ENCODE results near the gene PDSS2.
"Not testable (repeated sequence)": the region's sequence is repeated elsewhere in the genome, so short reads cannot be mapped to it uniquely, and the experiment has no call there.

Gene PDSS2

DNA sequence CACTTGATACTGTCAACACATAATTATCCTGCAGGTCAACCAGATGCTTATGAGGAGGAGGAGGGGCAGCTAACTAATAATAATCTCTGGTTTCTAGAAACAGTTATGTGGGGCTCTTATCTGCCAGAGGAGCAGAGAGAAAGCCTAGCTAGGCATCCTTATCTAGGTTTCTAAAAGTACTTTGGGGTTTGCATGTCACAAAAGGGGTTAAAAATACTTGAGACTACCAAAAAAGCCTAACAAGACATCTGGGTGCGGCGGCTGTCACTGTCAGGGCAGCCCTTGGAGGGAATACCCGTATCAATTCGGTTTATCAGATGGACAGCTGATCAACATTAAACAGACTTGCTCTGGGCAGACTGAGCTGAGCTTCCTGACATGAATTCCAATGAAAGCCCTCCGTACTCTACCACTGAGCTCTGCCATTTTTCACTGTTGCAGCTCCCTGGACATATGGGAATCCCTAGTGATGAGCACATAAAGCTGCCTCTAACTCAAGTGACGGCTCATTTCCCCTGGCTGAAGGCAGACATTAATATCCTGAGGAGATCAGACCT, 166.6 kb downstream of the PDSS2 start:
- TF ChIP-seq, protein P1, sequence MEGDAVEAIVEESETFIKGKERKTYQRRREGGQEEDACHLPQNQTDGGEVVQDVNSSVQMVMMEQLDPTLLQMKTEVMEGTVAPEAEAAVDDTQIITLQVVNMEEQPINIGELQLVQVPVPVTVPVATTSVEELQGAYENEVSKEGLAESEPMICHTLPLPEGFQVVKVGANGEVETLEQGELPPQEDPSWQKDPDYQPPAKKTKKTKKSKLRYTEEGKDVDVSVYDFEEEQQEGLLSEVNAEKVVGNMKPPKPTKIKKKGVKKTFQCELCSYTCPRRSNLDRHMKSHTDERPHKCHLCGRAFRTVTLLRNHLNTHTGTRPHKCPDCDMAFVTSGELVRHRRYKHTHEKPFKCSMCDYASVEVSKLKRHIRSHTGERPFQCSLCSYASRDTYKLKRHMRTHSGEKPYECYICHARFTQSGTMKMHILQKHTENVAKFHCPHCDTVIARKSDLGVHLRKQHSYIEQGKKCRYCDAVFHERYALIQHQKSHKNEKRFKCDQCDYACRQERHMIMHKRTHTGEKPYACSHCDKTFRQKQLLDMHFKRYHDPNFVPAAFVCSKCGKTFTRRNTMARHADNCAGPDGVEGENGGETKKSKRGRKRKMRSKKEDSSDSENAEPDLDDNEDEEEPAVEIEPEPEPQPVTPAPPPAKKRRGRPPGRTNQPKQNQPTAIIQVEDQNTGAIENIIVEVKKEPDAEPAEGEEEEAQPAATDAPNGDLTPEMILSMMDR (IDR thresholded peaks at IDR 0.05; ENCODE audit: borderline replicate concordance, control extremely low read depth, extremely low read depth, insufficient read depth, missing control alignments) = no peak
- no peak for DNase-seq (ENCODE audit: low spot score)
- in situ Hi-C loops (cut with MboI; ENCODE audit: low sequenced_read_pairs, unreplicated experiment) = no loop called here

DNA sequence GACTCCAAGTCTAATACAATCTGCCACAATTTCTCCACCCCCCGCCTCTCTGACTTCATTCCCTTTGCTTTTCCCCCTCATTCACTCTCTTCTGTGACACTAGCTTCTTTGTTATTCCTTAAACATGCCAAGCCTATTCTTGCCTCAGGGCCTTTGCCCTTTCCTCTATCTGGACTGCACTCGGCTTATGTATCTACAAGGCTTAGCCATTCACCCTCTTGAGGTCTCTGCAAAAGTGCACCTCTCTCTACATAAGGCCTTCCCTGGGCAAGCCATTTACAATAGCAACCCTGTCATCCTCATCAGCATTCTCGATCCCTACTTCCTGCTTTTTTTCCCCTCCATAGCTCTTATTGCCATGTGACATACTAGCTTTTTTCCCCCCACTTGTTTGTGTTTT, 168.9 kb downstream of the PDSS2 start:
- TF ChIP-seq, protein P1 (IDR thresholded peaks at IDR 0.05; ENCODE audit: borderline replicate concordance, control extremely low read depth, extremely low read depth, insufficient read depth, missing control alignments) = no peak
- in situ Hi-C loops (cut with MboI; ENCODE audit: low sequenced_read_pairs, unreplicated experiment) = no loop called here
- DNase-seq (ENCODE audit: low spot score) = no peak

DNA sequence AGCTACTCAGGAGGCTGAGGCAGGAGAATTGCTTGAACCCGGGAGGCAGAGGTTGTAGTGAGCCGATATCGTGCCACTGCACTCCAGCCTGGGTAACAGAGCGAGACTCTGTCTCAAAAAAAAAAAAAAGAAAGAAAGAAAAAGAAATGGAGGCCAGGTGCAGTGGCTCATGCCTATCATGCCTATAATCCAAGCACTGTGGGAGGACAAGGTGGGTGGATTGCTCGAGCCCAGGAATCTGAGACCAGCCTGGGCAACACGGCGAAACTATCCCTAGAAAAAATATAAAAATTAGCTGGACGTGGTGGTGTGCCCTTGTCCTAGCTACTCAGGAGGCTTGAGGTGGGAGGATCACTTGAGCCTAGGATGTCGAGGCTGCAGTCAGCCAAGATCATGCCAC, 170.1 kb downstream of the PDSS2 start:
- DNase-seq (ENCODE audit: low spot score); in situ Hi-C loops (cut with MboI; ENCODE audit: low sequenced_read_pairs, unreplicated experiment): not testable (repeated sequence)

DNA sequence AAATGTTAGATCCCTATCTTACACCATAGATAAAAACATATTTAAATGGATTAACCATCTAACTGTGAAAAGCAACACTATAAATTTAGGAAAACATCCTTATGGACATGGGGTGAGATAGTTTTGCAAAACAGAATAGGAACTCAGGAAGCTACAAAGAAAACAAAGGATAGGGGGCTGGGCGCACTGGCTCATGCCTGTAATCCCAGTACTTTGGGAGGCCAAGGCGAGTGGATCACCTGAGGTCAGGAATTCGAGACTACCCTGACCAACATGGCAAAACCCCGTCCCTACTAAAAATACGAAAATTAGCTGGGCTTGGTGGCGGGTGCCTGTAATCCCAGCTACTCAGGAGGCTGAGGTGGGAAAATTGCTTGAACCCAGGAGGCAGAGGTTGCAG, 173.7 kb downstream of the PDSS2 start:
- in situ Hi-C loops (cut with MboI; ENCODE audit: low sequenced_read_pairs, unreplicated experiment); DNase-seq (ENCODE audit: low spot score): not testable (repeated sequence)

DNA sequence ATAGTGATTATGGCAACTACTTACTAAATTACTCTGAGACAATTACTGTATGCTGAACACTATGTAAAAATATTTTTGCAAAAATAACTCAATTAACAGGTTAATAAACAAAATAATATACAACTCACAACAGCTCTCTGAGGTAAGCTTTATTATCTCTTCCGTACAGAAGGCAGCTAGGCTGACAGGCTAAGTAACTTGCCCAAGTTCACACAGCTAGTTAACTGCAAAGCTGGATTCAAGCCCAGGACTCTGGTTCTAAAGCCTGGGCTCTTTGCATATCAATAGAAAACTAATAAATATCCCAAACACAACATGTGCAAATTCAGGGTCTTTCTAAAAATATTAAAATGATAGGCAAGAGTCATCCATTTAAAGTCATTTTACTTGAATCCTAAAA, 174.6 kb downstream of the PDSS2 start:
- no peak for DNase-seq (ENCODE audit: low spot score)
- TF ChIP-seq, protein P1 (IDR thresholded peaks at IDR 0.05; ENCODE audit: borderline replicate concordance, control extremely low read depth, extremely low read depth, insufficient read depth, missing control alignments) = no peak
- in situ Hi-C loops (cut with MboI; ENCODE audit: low sequenced_read_pairs, unreplicated experiment) = no loop called here

DNA sequence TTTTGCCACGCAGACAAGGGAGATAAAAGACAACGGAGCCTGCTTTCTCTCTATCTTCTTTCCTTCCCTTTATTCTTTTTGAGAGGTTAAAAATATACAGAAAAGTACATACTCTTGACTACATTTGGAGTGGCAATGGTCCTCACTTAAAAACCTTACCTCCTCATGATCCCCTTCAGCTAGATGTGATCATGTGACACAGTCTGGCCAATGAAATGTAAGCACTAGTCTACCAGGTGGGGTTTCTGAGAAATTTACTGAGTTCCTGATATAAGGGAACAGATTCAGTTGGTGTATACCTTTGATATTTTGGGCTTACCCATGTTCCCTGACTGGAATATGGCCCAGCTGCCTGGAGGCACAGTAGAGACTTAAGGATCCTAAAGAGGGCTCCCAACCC, 178.6 kb downstream of the PDSS2 start:
- DNase-seq (ENCODE audit: low spot score) = no peak
- in situ Hi-C loops (cut with MboI; ENCODE audit: low sequenced_read_pairs, unreplicated experiment) = no loop called here
- TF ChIP-seq, protein P1 (IDR thresholded peaks at IDR 0.05; ENCODE audit: borderline replicate concordance, control extremely low read depth, extremely low read depth, insufficient read depth, missing control alignments) = no peak

DNA sequence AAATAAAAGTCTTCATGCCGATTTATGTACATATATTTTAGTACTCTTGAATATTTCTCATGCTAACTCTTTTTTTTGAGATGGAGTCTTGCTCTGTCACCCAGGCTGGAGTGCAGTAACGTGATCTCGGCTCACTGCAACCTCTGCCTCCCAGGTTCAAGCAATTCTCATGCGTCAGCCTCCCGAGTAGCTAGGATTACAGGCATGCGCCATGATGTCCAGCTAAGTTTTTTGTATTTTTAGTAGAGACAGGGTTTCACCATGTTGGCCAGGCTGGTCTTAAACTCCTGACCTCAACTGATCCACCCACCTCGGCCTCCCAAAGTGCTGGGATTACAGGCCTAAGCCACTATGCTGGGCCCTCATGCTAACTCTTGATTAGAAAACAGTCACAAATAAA, 179.4 kb downstream of the PDSS2 start:
- in situ Hi-C loops (cut with MboI; ENCODE audit: low sequenced_read_pairs, unreplicated experiment); DNase-seq (ENCODE audit: low spot score): not testable (repeated sequence)

DNA sequence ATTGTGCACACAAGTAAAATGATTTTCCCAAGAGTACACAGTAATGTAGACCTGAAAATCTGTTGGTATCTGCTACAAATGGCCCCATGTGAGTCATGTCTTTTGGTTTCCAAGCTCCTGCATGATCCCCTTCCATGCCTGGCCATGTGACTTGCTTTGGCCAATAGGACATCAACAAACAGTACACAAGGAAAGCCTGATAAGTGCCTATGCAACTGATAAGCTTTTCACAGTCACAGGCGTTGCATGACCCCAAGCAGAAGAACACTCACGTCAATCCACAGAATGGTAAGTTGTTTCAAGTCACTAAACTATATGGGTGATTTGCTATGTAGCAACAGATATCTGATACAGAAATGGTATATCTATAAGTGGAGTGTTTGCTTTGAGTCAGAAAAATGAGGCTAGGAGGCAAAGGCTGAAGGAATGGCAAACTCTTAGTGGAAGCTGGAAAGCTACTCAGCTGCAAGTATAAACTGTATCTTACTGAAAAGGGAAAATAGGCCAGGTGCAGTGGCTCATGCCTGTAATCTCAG, 184.0 kb downstream of the PDSS2 start:
- DNase-seq (ENCODE audit: low spot score) = no peak
- in situ Hi-C loops (cut with MboI; ENCODE audit: low sequenced_read_pairs, unreplicated experiment) = no loop called here
- TF ChIP-seq, protein P1 (IDR thresholded peaks at IDR 0.05; ENCODE audit: borderline replicate concordance, control extremely low read depth, extremely low read depth, insufficient read depth, missing control alignments) = no peak

Measured in GM13976 (cell line).